ENCODE measurements around the gene GALNT5. TPM values are rescaled to one million over a fixed set of nuclear protein-coding genes. Genes with fewer than 3 reads are reported as not detected.
A peak's percentile ranks its signal among the peaks of the same experiment; 100 is the strongest.

GALNT5 gene
- total RNA-seq, 1 donor from 2014 or later = 0.30 TPM

- DNase-seq (ENCODE audit: missing footprints) = no peak
- no peak for ATAC-seq
- intact Hi-C loops (cut with DNase I) = no loop called here
Measured at GRCh38 chr2:157315901-157316300, 58.4 kb downstream of the GALNT5 start.

GRCh38 chr2:157318884-157319283, 61.4 kb downstream of the GALNT5 start:
- no peak for ATAC-seq
- DNase-seq (ENCODE audit: missing footprints) = no peak
- intact Hi-C loops (cut with DNase I) = no loop called here

- no peak for DNase-seq (ENCODE audit: missing footprints)
- ATAC-seq = no peak
- intact Hi-C loops (cut with DNase I) = no loop called here
Measured at GRCh38 chr2:157319795-157320194, 62.3 kb downstream of the GALNT5 start.

- ATAC-seq (no peak), DNase-seq (ENCODE audit: missing footprints) (no peak)
- intact Hi-C loops (cut with DNase I) = no loop called here
Measured at GRCh38 chr2:157320409-157320808, 62.9 kb downstream of the GALNT5 start.

- intact Hi-C loops (cut with DNase I) = no loop called here
- no peak for ATAC-seq
- no peak for DNase-seq (ENCODE audit: missing footprints)
Measured at GRCh38 chr2:157321466-157321865, 64.0 kb downstream of the GALNT5 start.

GRCh38 chr2:157322432-157322831, 64.9 kb downstream of the GALNT5 start:
- intact Hi-C loops (cut with DNase I) = no loop called here
- ATAC-seq = no peak
- no peak for DNase-seq (ENCODE audit: missing footprints)

GRCh38 chr2:157324331-157324843, 66.9 kb downstream of the GALNT5 start:
- no peak for DNase-seq (ENCODE audit: missing footprints)
- no peak for ATAC-seq
- intact Hi-C loops (cut with DNase I) = no loop called here

- DNase-seq (ENCODE audit: missing footprints) (no peak), ATAC-seq (no peak)
- intact Hi-C loops (cut with DNase I) = loop anchor here (5.0 kb wide), 1 partner anchor 167 kb away; no protein-coding TSS in a partner anchor
Measured at GRCh38 chr2:157325786-157326185, 68.3 kb downstream of the GALNT5 start, which contains the start of gene ERMN. ERMN (minus strand) TSS chr2:157325824; CDS start chr2:157325642, 182 bp downstream.

GRCh38 chr2:157326698-157327097, 69.2 kb downstream of the GALNT5 start:
- ATAC-seq (no peak), DNase-seq (ENCODE audit: missing footprints) (no peak)
- intact Hi-C loops (cut with DNase I) = loop anchor here (5.0 kb wide), 1 partner anchor 166 kb away; no protein-coding TSS in a partner anchor

- intact Hi-C loops (cut with DNase I) = loop anchor here (5.0 kb wide), 1 partner anchor 165 kb away; no protein-coding TSS in a partner anchor
- DNase-seq (ENCODE audit: missing footprints) = no peak
- peak; percentile 9 for ATAC-seq
Measured at GRCh38 chr2:157327200-157327599, 69.7 kb downstream of the GALNT5 start.

GRCh38 chr2:157327621-157328500, 70.4 kb downstream of the GALNT5 start:
- intact Hi-C loops (cut with DNase I) = loop anchor here (5.0 kb wide), 1 partner anchor 164 kb away; no protein-coding TSS in a partner anchor

GRCh38 chr2:157329524-157329923, 72.0 kb downstream of the GALNT5 start:
- intact Hi-C loops (cut with DNase I) = loop anchor here (5.0 kb wide), 1 partner anchor 163 kb away; no protein-coding TSS in a partner anchor
- DNase-seq (ENCODE audit: missing footprints) (no peak), ATAC-seq (no peak)

More at GRCh38 chr2:157327621-157328500, 70.4 kb downstream of the GALNT5 start:
- ATAC-seq (peak; percentile 94), DNase-seq (ENCODE audit: missing footprints) (peak; percentile 87)

GRCh38 chr2:157333304-157334047, 76.0 kb downstream of the GALNT5 start:
- DNase-seq (ENCODE audit: missing footprints) (no peak), ATAC-seq (no peak)
- intact Hi-C loops (cut with DNase I) = no loop called here

- ATAC-seq = no peak
- DNase-seq (ENCODE audit: missing footprints) = no peak
- intact Hi-C loops (cut with DNase I) = no loop called here
Measured at GRCh38 chr2:157334335-157334734, 76.8 kb downstream of the GALNT5 start.

GRCh38 chr2:157334797-157335196, 77.3 kb downstream of the GALNT5 start:
- DNase-seq (ENCODE audit: missing footprints) = no peak
- intact Hi-C loops (cut with DNase I) = loop anchor here (5.0 kb wide), 1 partner anchor 32 kb away; no protein-coding TSS in a partner anchor
- no peak for ATAC-seq

- ATAC-seq (no peak), DNase-seq (ENCODE audit: missing footprints) (no peak)
- intact Hi-C loops (cut with DNase I) = loop anchor here (5.0 kb wide), 1 partner anchor 34 kb away; no protein-coding TSS in a partner anchor
Measured at GRCh38 chr2:157336137-157337010, 78.9 kb downstream of the GALNT5 start.

GRCh38 chr2:157337978-157338377, 80.5 kb downstream of the GALNT5 start:
- intact Hi-C loops (cut with DNase I) = loop anchor here (5.0 kb wide), 1 partner anchor 36 kb away; no protein-coding TSS in a partner anchor

More at GRCh38 chr2:157337978-157338377, 80.5 kb downstream of the GALNT5 start:
- no peak for ATAC-seq
- no peak for DNase-seq (ENCODE audit: missing footprints)
